GM10248 (cell line): ENCODE results near the gene VEGFA.

Source experiments
- CTCF ChIA-PET: fragments of 300-600 bp; sonication (Branson Sonifier 250); formaldehyde crosslinking; extraction: SDS; loops from one replicate; lab custom pipeline; 2021; ENCODE audit warnings: antibody characterized with exemption; lab: Yijun Ruan, JAX
- POLR2A ChIA-PET: fragments of 350-650 bp; sonication (Branson Sonifier 250); formaldehyde crosslinking; extraction: SDS; loops from one replicate; lab custom pipeline; 2020; ENCODE audit warnings: antibody characterized with exemption; lab: Yijun Ruan, JAX
- DNase-seq: peaks from one replicate; pipeline ENCODE4 v3.0.0; 2012; ENCODE audit errors: extremely low spot score
- CTCF ChIP-seq: IDR thresholded peaks from 2 replicates; pipeline ENCODE4 v1.5.1; 2012; ENCODE audit warnings: mild to moderate bottlenecking, low read depth; ENCODE audit errors: extremely low read depth, missing control alignments, control extremely low read depth

Gene VEGFA

GRCh38 chr6:43760210-43761168 is 9.5 kb upstream of the VEGFA start:
- no peak for DNase-seq
- POLR2A ChIA-PET: no interaction called here
- TF ChIP-seq CTCF: no peak
- CTCF ChIA-PET: interaction anchor here (1.1 to 14.9 kb wide), 12 partner anchors 8 to 318 kb away, joined by 3 to 142 read pairs (median 5); partner anchors contain the start of gene VEGFA

DNA sequence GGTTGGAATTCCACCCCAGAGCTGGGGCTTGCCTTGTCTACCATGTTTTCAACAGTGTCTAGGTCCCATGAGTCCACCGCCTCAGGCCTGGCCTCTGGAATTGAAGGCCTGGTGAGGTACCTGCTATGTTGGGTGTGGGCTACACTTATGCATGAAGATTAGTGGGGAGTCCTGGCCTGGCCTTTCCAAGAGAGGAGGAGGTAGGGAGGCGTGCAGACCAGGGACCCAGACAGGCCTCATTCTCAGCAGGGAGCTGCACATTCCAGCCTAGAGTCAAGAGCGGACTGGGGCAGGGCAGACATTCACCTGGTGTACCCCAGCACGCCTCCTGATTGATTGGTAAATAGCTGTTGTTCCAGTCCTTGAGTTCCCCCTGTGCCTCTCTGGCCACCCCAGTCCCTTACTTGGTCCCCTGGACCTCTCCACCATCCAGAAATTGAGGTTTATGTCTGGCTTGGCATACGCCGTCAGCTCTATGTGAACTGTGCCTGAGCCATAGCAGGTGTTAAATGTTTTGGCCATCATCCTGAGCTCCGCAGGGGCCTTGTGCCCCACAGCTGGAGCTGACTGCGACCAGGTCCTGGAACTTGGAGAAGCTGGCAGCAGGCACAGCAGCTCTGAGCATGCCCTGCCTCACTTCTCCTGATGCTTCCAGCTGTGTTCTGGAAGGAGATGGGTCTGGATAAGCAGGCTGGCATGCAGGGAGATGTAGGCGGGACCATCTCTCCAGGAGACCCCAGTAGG is 8.2 kb upstream of the VEGFA start:
- POLR2A ChIA-PET: no interaction called here
- CTCF ChIA-PET: interaction anchor here (0.9 to 14.9 kb wide), 11 partner anchors 7 to 318 kb away, joined by 3 to 142 read pairs (median 7); partner anchors contain the start of gene VEGFA
- no peak for TF ChIP-seq CTCF
- no peak for DNase-seq

GRCh38 chr6:43762410-43762768 is 7.6 kb upstream of the VEGFA start:
- no peak for DNase-seq
- TF ChIP-seq CTCF: no peak
- POLR2A ChIA-PET: no interaction called here
- CTCF ChIA-PET: interaction anchor here (0.9 to 14.9 kb wide), 10 partner anchors 7 to 317 kb away, joined by 3 to 142 read pairs (median 14); partner anchors contain the start of gene VEGFA

GRCh38 chr6:43762966-43763695 is 6.9 kb upstream of the VEGFA start:
- DNase-seq: no peak
- no peak for TF ChIP-seq CTCF
- CTCF ChIA-PET: interaction anchor here (1.0 to 5.4 kb wide), 8 partner anchors 11 to 316 kb away, joined by 3 to 38 read pairs (median 16); no protein-coding TSS in a partner anchor
- POLR2A ChIA-PET: interaction anchor here (0.6 kb wide), 1 partner anchor 98 kb away, joined by 8 read pairs; no protein-coding TSS in a partner anchor

GRCh38 chr6:43763812-43764522 is 6.0 kb upstream of the VEGFA start:
- TF ChIP-seq CTCF: no peak
- ChIA-PET POLR2A (interaction anchor here (0.6 kb wide), 1 partner anchor 99 kb away, joined by 8 read pairs; no protein-coding TSS in a partner anchor), CTCF (interaction anchor here (1.7 to 5.4 kb wide), 6 partner anchors 10 to 316 kb away, joined by 6 to 38 read pairs (median 21); no protein-coding TSS in a partner anchor)
- no peak for DNase-seq
